BLaER1 treated with 17β-estradiol and CSF1 and Interleukin-3, amounts not matched to agents 10 nM and 100 nM (cell line): ENCODE data around the gene SRPK2.
"Not testable (repeated sequence)": the region's sequence is repeated elsewhere in the genome, so short reads cannot be mapped to it uniquely, and the experiment has no call there.

Experiments used
- H3K27ac ChIP-seq, 11 experiments: shearing (Covaris generic); formaldehyde crosslinking; 2 replicates each; pipeline ENCODE4 v1.8.1; 2022
- H3K27me3 ChIP-seq, 11 experiments: shearing (Covaris generic); formaldehyde crosslinking; 2 replicates each; pipeline ENCODE4 v1.8.1; 2022
- H3K36me3 ChIP-seq, 11 experiments: shearing (Covaris generic); formaldehyde crosslinking; 2 replicates each; pipeline ENCODE4 v1.8.1; 2022
- H3K4me1 ChIP-seq, 10 experiments: shearing (Covaris generic); formaldehyde crosslinking; 2 replicates each; pipeline ENCODE4 v1.8.1; 2022
- H3K4me2 ChIP-seq, 11 experiments: shearing (Covaris generic); formaldehyde crosslinking; 2 replicates each; pipeline ENCODE4 v1.8.1; 2022
- H3K4me3 ChIP-seq, 10 experiments: shearing (Covaris generic); formaldehyde crosslinking; 2 replicates each; pipeline ENCODE4 v1.8.1; 2022
- H3K9ac ChIP-seq, 11 experiments: shearing (Covaris generic); formaldehyde crosslinking; 2 replicates each; pipeline ENCODE4 v1.8.1; 2022
- H3K9me3 ChIP-seq, 11 experiments: shearing (Covaris generic); formaldehyde crosslinking; replicated peaks in 1 of 11; 2 replicates each; pipeline ENCODE4 v1.8.1; 2022
- H4K20me1 ChIP-seq, 11 experiments: shearing (Covaris generic); formaldehyde crosslinking; 2 replicates each; pipeline ENCODE4 v1.8.1; 2022
- Cebpa-rat ChIP-seq, 11 experiments: shearing (Covaris generic); IDR thresholded peaks; 2 replicates each; pipeline ENCODE4 v1.8.1; 2022

The SRPK2 gene

DNA sequence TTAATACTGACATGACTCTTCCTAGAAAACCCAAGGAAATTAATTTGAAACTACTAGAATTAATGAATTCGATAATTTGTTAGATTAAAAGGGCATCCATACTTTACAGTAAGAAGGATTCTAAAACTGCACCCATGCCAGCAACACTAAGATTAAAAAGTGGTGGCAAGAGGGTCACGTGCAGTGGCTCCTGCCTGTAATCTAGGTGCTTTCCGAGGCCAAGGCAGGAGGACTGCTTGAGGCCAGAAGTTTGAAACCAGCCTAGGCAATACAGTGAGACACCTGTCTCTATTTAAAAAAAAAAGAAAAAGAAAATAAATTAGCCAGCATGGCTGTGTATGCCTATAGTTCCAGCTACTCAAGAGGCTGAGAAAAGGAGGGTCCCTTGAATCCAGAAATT is 58.2 kb downstream of the SRPK2 start:
- Histone ChIP-seq H3K4me3 (no peak overlapping the region), H3K36me3 (peaks cover 0 to 4% (median 0%) of the 10 kb centered on the region in 11 experiments; a peak in 3 of 22 replicates), H3K4me2 (peak overlapping the region in 1 of 11 experiments; percentile 27; a peak in 2 of 22 replicates), H4K20me1 (peaks cover 41 to 96% (median 74%) of the 10 kb centered on the region in 11 experiments), H3K27me3 (no peaks in the 10 kb centered on the region), H3K27ac (no peak overlapping the region), H3K4me1 (peaks cover 0 to 29% (median 7%) of the 10 kb centered on the region in 10 experiments; a peak in 11 of 20 replicates), H3K9me3 (no peaks in the 10 kb centered on the region), H3K9ac (no peak overlapping the region)
- TF ChIP-seq Cebpa-rat (IDR thresholded peaks at IDR 0.05) = no peak

DNA sequence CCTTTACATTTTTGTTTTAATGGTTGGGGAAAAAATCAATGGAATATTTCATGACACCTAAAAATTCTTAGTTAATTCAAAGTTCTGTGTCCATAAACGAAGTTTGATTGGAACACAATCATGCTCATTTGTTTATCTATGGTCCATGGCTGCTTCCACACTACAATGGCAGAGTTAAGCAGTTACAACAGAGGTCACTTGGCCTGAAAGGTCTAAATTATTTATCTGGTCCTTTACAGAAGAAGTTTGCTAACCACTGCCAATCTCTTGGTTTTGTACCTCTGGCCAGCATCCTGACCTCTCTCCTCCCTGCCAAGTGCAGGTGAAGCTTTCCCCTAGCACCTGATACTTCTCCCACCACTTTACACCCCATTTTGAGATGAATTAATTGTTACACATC is 61.5 kb downstream of the SRPK2 start:
- Histone ChIP-seq H3K27me3 (no peaks in the 10 kb centered on the region), H4K20me1 (peaks cover 42 to 100% (median 81%) of the 10 kb centered on the region in 11 experiments), H3K9ac (no peak overlapping the region), H3K27ac (no peak overlapping the region), H3K4me3 (no peak overlapping the region), H3K9me3 (peaks cover 0 to 9% (median 3%) of the 10 kb centered on the region in 11 experiments; a peak in 16 of 22 replicates), H3K4me2 (no peak overlapping the region), H3K36me3 (peaks cover 0 to 9% (median 3%) of the 10 kb centered on the region in 11 experiments; a peak in 16 of 22 replicates), H3K4me1 (peaks cover 0 to 46% (median 7%) of the 10 kb centered on the region in 10 experiments; a peak in 11 of 20 replicates)
- no peak for TF ChIP-seq Cebpa-rat (IDR thresholded peaks at IDR 0.05)

- Histone ChIP-seq H3K9me3 (peaks cover 4 to 15% (median 9%) of the 10 kb centered on the region in 11 experiments; a peak in 18 of 22 replicates), H4K20me1 (peaks cover 41 to 96% (median 83%) of the 10 kb centered on the region in 11 experiments; a peak in 20 of 22 replicates), H3K36me3 (peaks cover 0 to 15% (median 7%) of the 10 kb centered on the region in 11 experiments; a peak in 18 of 22 replicates), H3K4me3 (no peak overlapping the region), H3K4me1 (peaks cover 0 to 34% (median 0%) of the 10 kb centered on the region in 10 experiments; a peak in 8 of 20 replicates), H3K27me3 (no peaks in the 10 kb centered on the region), H3K4me2 (peak overlapping the region in 4 of 11 experiments; percentile 12 to 68 (median 56); a peak in 7 of 22 replicates), H3K27ac (no peak overlapping the region), H3K9ac (no peak overlapping the region)
- no peak for TF ChIP-seq Cebpa-rat (IDR thresholded peaks at IDR 0.05)
These were observed 63.4 kb downstream of the SRPK2 start for GRCh38 chr7:105325216-105325904.

DNA sequence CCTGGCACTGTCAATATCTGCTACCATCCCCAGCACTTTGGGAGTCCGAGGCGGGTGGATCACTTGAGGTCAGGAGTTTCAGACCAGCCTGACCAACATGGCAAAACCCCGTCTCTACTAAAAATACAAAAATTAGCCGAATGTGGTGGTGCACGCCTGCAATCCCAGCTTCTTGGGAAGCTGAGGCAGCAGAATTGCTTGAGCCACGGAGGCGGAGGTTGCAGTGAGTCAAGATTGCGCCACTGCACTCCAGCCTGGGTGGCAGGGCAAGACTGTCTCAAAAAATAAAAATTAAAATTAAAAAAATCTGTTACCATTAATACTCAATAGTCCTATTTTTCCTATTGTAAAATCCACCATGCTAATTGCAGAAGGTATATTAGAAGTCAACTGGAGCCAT is 64.1 kb downstream of the SRPK2 start:
- peaks cover 44 to 96% (median 85%) of the 10 kb centered on the region in 11 experiments; a peak in 20 of 22 replicates for H4K20me1 ChIP-seq
- H3K27ac ChIP-seq, H3K4me3 ChIP-seq, H3K9ac ChIP-seq, H3K27me3 ChIP-seq: not testable (repeated sequence)
- H3K9me3 ChIP-seq = peaks cover 4 to 15% (median 9%) of the 10 kb centered on the region in 11 experiments; a peak in 18 of 22 replicates
- H3K4me2 ChIP-seq = peak overlapping the region in 3 of 11 experiments; percentile 48 to 68 (median 65); a peak in 6 of 22 replicates
- peaks cover 0 to 15% (median 7%) of the 10 kb centered on the region in 11 experiments; a peak in 18 of 22 replicates for H3K36me3 ChIP-seq
- peaks cover 0 to 34% (median 0%) of the 10 kb centered on the region in 10 experiments; a peak in 8 of 20 replicates for H3K4me1 ChIP-seq

DNA sequence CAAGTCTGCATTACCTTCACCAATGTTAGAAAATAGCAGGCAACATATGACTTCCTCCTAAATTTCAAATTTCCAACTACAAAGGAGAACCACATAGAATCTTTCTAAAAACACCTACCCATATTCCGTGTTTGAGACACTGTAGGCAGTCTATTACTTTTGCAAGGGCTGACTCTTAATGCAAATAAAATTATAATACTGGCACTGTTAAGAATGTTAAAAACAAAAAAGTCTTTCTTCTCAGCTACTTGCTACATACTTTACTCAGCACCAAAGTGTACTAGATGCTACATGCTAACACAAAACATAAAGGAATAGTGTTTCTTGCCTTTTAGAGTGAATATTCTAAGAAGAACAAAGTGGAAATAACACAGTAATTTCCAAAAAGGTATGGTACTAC is 65.4 kb downstream of the SRPK2 start:
- no peak overlapping the region for H3K4me2 ChIP-seq
- H3K36me3 ChIP-seq = peaks cover 0 to 15% (median 7%) of the 10 kb centered on the region in 11 experiments; a peak in 18 of 22 replicates
- no peak overlapping the region for H3K27ac ChIP-seq
- TF ChIP-seq Cebpa-rat (IDR thresholded peaks at IDR 0.05) = no peak
- peaks cover 48 to 96% (median 85%) of the 10 kb centered on the region in 11 experiments; a peak in 20 of 22 replicates for H4K20me1 ChIP-seq
- peaks cover 3 to 34% (median 5%) of the 10 kb centered on the region in 10 experiments; a peak in 19 of 20 replicates for H3K4me1 ChIP-seq
- H3K27me3 ChIP-seq = 0 out of 22 replicates have a peak, but pooled peaks cover 0 to 3% (median 0%) of the 10 kb centered on the region in 11 experiments
- no peak overlapping the region for H3K4me3 ChIP-seq
- H3K9ac ChIP-seq = no peak overlapping the region
- peaks cover 4 to 15% (median 9%) of the 10 kb centered on the region in 11 experiments; a peak in 18 of 22 replicates for H3K9me3 ChIP-seq

- H3K27ac ChIP-seq = no peak overlapping the region
- peaks cover 0 to 5% (median 0%) of the 10 kb centered on the region in 11 experiments; a peak in 3 of 22 replicates for H3K27me3 ChIP-seq
- no peak overlapping the region for H3K9ac ChIP-seq
- peaks cover 4 to 15% (median 9%) of the 10 kb centered on the region in 11 experiments; a peak in 18 of 22 replicates for H3K9me3 ChIP-seq
- H4K20me1 ChIP-seq = peaks cover 48 to 96% (median 85%) of the 10 kb centered on the region in 11 experiments; a peak in 21 of 22 replicates
- H3K4me1 ChIP-seq = peaks cover 9 to 34% (median 11%) of the 10 kb centered on the region in 10 experiments
- H3K4me3 ChIP-seq = no peak overlapping the region
- no peak overlapping the region for H3K4me2 ChIP-seq
- TF ChIP-seq Cebpa-rat (IDR thresholded peaks at IDR 0.05) = no peak
- H3K36me3 ChIP-seq = peaks cover 0 to 15% (median 7%) of the 10 kb centered on the region in 11 experiments; a peak in 18 of 22 replicates
These were observed 66.0 kb downstream of the SRPK2 start for GRCh38 chr7:105322655-105323277.

- Histone ChIP-seq H4K20me1 (peaks cover 47 to 96% (median 85%) of the 10 kb centered on the region in 11 experiments; a peak in 21 of 22 replicates), H3K9me3 (peaks cover 4 to 15% (median 9%) of the 10 kb centered on the region in 11 experiments; a peak in 18 of 22 replicates), H3K27me3 (peaks cover 0 to 6% (median 3%) of the 10 kb centered on the region in 11 experiments; a peak in 3 of 22 replicates), H3K4me1 (peaks cover 10 to 34% (median 17%) of the 10 kb centered on the region in 10 experiments), H3K9ac (no peak overlapping the region), H3K36me3 (peaks cover 0 to 15% (median 7%) of the 10 kb centered on the region in 11 experiments; a peak in 18 of 22 replicates), H3K4me2 (no peak overlapping the region), H3K4me3 (no peak overlapping the region), H3K27ac (no peak overlapping the region)
- no peak for TF ChIP-seq Cebpa-rat (IDR thresholded peaks at IDR 0.05)
These were observed 66.8 kb downstream of the SRPK2 start for GRCh38 chr7:105321754-105322455.

GRCh38 chr7:105320896-105321295 is 67.8 kb downstream of the SRPK2 start:
- no peak for TF ChIP-seq Cebpa-rat (IDR thresholded peaks at IDR 0.05)

More at GRCh38 chr7:105320896-105321295, 67.8 kb downstream of the SRPK2 start:
- peaks cover 10 to 31% (median 17%) of the 10 kb centered on the region in 10 experiments for H3K4me1 ChIP-seq
- H3K4me2 ChIP-seq = no peak overlapping the region
- peaks cover 0 to 6% (median 3%) of the 10 kb centered on the region in 11 experiments; a peak in 3 of 22 replicates for H3K27me3 ChIP-seq
- peaks cover 45 to 96% (median 85%) of the 10 kb centered on the region in 11 experiments; a peak in 21 of 22 replicates for H4K20me1 ChIP-seq
- peaks cover 0 to 15% (median 7%) of the 10 kb centered on the region in 11 experiments; a peak in 18 of 22 replicates for H3K36me3 ChIP-seq
- H3K27ac ChIP-seq = no peak overlapping the region
- H3K4me3 ChIP-seq = no peak overlapping the region
- peaks cover 4 to 15% (median 9%) of the 10 kb centered on the region in 11 experiments; a peak in 18 of 22 replicates for H3K9me3 ChIP-seq
- H3K9ac ChIP-seq = no peak overlapping the region
